ENCODE measurements around the gene FAM53A. TPM values are rescaled to one million over a fixed set of nuclear protein-coding genes. Genes with fewer than 3 reads are reported as not detected.
A peak's percentile ranks its signal among the peaks of the same experiment; 100 is the strongest.

Gene FAM53A
- total RNA-seq, 2 experiments from 2014 or later: 2.0 to 2.5 TPM

DNA sequence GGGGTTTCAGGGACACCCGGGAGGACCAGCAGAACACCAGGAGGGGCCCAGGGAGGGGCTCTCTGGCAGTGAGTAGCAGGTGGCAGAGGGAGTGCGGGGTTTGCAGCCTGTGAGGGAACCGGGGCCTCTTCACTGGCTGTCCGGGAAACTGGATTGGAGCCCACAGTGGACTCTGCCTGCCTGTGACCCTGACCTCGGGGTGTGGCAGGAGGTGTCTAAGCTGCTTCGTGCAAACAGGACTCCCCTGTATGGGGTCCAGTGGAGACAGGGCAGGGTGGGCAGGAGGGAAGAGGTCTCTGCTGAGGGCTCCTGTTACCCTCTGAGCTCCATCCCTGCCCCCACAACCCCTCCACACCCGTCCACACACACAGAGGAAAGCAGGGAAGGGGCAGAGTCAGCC lies 50.1 kb downstream of the FAM53A start:
- ChIA-PET POLR2A (no interaction called here), CTCF (interaction anchor here (0.6 kb wide), 1 partner anchor 213 kb away, joined by 3 read pairs; no protein-coding TSS in a partner anchor)
- H3K27ac Mint-ChIP-seq: no peak overlapping the region
- ATAC-seq (no peak), DNase-seq (no peak)
- H3K4me3 Mint-ChIP-seq: no peak overlapping the region
- no peaks in the 10 kb centered on the region for H3K4me1 Mint-ChIP-seq
- no peaks in the 10 kb centered on the region for H3K9me3 Mint-ChIP-seq (ENCODE audit: low read depth)
- H3K27me3 Mint-ChIP-seq: no peaks in the 10 kb centered on the region
- H3K36me3 Mint-ChIP-seq (ENCODE audit: low read depth): no peaks in the 10 kb centered on the region
- intact Hi-C loops (cut with DNase I, micrococcal nuclease): no loop called here

DNA sequence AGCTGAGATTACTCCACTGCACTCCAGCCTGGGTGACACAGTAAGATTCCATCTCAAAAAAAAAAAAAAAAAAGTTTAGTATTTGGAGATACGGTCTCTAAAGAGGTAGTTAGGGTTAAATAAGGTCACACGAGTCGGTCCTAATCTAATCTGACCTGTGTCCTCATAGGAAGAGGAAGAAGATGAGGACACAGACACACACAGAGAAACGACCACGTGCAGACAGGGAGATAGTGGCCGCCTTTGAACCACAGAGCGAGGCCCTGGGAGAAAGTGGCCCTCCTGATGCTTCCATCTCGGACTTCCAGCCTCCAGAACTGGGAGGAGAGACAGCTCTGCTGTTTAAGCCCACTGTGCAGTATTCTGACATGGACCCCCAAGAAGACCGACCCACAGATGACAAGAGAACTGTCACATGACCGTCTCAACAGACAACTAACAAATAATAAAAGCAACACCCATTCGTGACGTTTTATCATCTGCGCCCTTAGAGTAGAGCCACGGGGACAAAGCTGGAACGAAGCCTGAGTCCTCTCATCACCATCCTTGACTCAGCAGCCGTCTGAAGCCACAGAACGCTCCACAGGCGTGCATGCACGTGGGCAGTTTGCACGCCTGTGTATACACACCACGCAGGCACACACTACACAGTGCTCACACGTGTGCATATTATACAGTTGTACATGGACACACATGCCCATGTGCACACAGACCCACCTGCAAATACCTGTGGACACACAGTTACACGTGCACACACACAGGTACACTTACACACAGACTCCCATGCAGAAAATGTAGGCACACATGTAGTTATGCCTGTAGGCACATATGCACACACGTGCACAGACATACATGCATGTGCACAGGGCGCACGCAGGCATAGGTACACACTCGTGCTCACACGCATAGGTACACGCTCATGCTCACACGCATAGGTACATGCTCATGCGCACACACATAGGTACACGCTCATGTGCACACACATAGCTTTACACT lies 51.7 kb downstream of the FAM53A start:
- intact Hi-C loops (cut with DNase I, micrococcal nuclease): no loop called here
- Mint-ChIP-seq H3K4me3 (no peak overlapping the region), H3K4me1 (no peaks in the 10 kb centered on the region), H3K27ac (no peak overlapping the region), H3K36me3 (ENCODE audit: low read depth) (no peaks in the 10 kb centered on the region), H3K27me3 (no peaks in the 10 kb centered on the region), H3K9me3 (ENCODE audit: low read depth) (no peaks in the 10 kb centered on the region)
- no peak for DNase-seq
- CTCF ChIA-PET: interaction anchor here (0.5 to 1.0 kb wide), 3 partner anchors 31 to 277 kb away, joined by 3 to 4 read pairs (median 3); no protein-coding TSS in a partner anchor
- POLR2A ChIA-PET: no interaction called here
- no peak for ATAC-seq

DNA sequence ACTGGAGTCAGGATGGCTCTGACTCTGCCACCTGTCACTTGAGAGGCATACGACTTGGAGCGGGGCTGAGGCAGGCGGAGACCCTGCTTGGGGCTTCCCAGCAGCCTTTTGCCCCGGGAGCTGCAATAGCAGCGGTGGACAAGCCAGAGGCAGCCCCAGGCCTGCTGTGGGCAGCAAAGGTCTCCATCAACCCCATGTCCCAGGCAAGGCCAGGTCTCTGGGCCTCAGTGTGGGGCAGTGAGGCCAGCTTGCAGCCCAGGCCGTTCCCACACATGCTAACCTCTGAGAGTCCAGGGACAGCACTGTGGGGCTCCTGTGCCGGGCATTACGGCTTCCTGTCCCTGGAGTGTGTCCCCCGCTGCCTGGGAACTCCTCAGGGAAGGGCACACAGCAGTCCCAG lies 53.0 kb downstream of the FAM53A start:
- no peaks in the 10 kb centered on the region for H3K36me3 Mint-ChIP-seq (ENCODE audit: low read depth)
- H3K27ac Mint-ChIP-seq: no peak overlapping the region
- intact Hi-C loops (cut with DNase I, micrococcal nuclease): no loop called here
- no peaks in the 10 kb centered on the region for H3K9me3 Mint-ChIP-seq (ENCODE audit: low read depth)
- H3K4me1 Mint-ChIP-seq: no peaks in the 10 kb centered on the region
- POLR2A ChIA-PET: no interaction called here
- CTCF ChIA-PET: no interaction called here
- H3K4me3 Mint-ChIP-seq: no peak overlapping the region
- no peak for DNase-seq
- ATAC-seq: no peak
- no peaks in the 10 kb centered on the region for H3K27me3 Mint-ChIP-seq

DNA sequence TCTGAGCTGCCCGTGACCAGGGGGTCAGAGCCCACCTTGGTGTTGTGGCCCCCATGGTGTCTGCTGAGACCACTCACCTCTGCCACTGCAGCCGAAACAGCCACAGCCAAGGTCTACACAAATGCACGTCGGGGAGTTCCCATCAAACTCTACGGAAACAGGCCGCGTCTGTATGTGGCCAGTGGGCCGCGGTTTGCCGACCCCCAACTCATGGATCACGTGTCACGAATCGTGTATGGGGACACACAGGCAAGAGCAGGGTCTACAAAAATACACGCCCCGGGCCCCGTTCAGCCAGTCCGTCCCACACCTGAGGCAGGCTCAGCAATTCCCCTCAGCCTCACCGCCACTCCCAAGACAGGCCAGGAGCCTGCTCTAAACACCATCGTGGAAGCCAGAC lies 53.8 kb downstream of the FAM53A start:
- ATAC-seq (no peak), DNase-seq (no peak)
- intact Hi-C loops (cut with DNase I, micrococcal nuclease): no loop called here
- Mint-ChIP-seq H3K27me3 (no peaks in the 10 kb centered on the region), H3K4me3 (no peak overlapping the region), H3K9me3 (ENCODE audit: low read depth) (no peaks in the 10 kb centered on the region), H3K27ac (no peak overlapping the region), H3K4me1 (no peaks in the 10 kb centered on the region), H3K36me3 (ENCODE audit: low read depth) (no peaks in the 10 kb centered on the region)
- ChIA-PET POLR2A (no interaction called here), CTCF (interaction anchor here (0.5 to 1.6 kb wide), 8 partner anchors 14 to 274 kb away, joined by 3 to 10 read pairs (median 4); no protein-coding TSS in a partner anchor)

DNA sequence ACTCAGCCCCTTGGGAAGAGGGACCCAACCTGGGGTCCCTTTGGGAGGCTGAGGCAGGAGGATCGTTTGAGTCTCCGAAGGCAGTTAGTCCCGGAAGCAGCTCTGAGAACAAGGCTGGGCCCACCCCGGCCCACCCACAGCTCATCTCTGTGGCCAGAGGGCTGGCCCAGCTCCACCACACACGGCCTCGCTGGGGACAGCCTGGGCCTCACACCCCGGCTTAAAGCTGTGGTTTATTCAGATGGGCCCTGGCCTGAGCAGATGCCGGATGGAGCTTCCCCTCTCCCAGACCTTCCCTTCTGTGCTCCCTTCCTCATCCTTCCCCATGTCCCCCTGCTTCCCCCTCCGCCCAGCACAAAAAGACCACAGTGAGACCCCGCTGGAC lies 54.4 kb downstream of the FAM53A start:
- H3K36me3 Mint-ChIP-seq (ENCODE audit: low read depth): no peaks in the 10 kb centered on the region
- ChIA-PET POLR2A (no interaction called here), CTCF (interaction anchor here (0.5 to 1.6 kb wide), 10 partner anchors 13 to 499 kb away, joined by 3 to 10 read pairs (median 3); no protein-coding TSS in a partner anchor)
- H3K27me3 Mint-ChIP-seq: no peaks in the 10 kb centered on the region
- intact Hi-C loops (cut with DNase I, micrococcal nuclease): loop anchor here (1.0 to 5.0 kb wide), 3 partner anchors 272 to 499 kb away; no protein-coding TSS in a partner anchor
- no peak overlapping the region for H3K4me3 Mint-ChIP-seq
- H3K9me3 Mint-ChIP-seq (ENCODE audit: low read depth): no peaks in the 10 kb centered on the region
- no peak for DNase-seq
- no peak for ATAC-seq
- H3K4me1 Mint-ChIP-seq: no peaks in the 10 kb centered on the region
- no peak overlapping the region for H3K27ac Mint-ChIP-seq

DNA sequence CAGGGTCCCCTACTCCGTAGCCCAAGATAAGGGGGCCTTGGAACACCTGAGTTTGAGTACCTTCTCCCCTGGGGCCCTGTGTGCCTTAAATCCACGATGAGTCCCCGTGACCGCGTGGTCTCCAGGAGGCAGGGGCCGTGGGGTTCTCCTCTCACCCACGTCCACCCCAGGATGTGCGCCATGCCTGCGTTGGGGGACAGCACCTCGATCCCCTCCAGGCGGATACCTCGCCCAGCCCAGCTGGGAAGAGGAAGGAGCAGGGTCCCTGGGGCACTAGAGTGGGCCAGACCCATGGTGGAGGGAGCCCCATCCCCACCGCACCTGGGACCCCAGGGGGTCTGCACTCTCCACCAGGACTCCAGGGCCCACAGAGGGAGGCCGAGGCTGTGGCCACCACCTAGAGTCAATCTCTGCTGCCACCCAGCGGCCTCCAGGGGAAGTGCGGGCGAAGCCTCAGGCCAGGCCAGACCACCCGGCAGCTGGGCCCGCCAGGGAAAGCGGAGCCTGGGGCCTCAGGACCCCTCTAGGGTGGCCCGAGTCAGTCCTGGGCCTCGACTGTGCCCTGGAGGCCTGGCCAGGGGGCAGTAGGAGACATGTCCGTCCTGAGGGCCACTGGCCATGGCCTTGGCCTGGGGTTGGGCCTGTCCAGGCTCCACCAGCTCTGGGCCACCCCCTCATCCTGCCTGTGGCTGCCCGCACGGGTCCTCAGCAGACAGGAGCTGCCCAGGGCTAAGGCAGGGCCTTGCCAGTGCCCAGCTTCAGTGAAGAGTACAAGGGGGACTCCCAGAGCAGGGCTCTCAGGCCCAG lies 55.0 kb downstream of the FAM53A start:
- no peak overlapping the region for H3K4me3 Mint-ChIP-seq
- intact Hi-C loops (cut with DNase I, micrococcal nuclease): loop anchor here (1.0 to 5.0 kb wide), 3 partner anchors 272 to 498 kb away; no protein-coding TSS in a partner anchor
- DNase-seq (peak; percentile 82), ATAC-seq (peak; percentile 90)
- H3K27me3 Mint-ChIP-seq: no peaks in the 10 kb centered on the region
- ChIA-PET CTCF (interaction anchor here (0.8 to 1.6 kb wide), 8 partner anchors 12 to 498 kb away, joined by 3 to 10 read pairs (median 3); no protein-coding TSS in a partner anchor), POLR2A (no interaction called here)
- no peaks in the 10 kb centered on the region for H3K9me3 Mint-ChIP-seq (ENCODE audit: low read depth)
- H3K36me3 Mint-ChIP-seq (ENCODE audit: low read depth): no peaks in the 10 kb centered on the region
- H3K4me1 Mint-ChIP-seq: no peaks in the 10 kb centered on the region
- no peak overlapping the region for H3K27ac Mint-ChIP-seq

DNA sequence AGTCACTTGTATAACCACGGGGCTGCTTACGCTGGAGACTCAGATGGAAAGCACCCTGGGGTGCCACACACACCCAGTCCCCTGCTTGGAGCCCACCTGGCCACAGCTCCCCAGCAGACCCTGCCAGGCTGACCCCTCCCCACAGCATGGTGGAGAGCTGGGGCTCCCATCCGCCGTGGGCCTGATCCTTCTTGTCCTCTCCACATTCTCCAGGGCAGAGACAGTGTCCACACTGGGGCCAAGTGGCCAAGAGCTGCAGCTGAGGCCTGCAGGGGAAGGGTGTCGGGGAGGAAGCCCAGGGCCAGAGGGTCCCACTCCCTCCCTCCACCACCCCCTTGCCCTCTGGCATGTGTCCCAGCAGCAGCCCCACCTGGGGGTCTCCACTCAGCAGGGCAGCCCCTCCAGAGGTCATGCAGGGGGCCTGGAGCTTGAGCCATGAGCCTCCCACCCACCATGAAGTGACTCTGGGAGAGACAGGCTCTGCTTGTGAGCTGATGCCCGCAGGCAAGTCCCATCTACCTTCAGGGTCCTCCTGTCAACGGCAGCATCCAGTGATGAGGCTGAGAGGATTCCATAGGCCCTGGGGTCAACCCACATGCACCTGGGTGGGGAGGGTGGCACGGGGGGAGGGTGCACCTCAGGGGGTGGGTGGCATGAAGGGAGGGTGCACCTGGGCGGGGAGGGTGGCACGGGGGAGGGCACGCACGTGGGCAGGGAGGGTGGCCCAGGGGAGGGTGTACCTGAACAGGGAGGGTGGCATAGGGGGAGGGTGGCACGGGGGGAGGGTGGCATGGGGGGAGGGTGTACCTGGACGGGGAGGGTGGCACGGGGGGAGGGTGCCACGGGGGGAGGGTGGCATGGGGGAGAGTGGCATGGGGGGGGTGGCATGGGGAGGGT lies 56.4 kb downstream of the FAM53A start:
- H3K27me3 Mint-ChIP-seq: no peaks in the 10 kb centered on the region
- H3K27ac Mint-ChIP-seq: no peak overlapping the region
- H3K9me3 Mint-ChIP-seq (ENCODE audit: low read depth): no peaks in the 10 kb centered on the region
- ATAC-seq (no peak), DNase-seq (no peak)
- intact Hi-C loops (cut with DNase I, micrococcal nuclease): loop anchor here (2.0 to 5.0 kb wide), 2 partner anchors 270 to 497 kb away; no protein-coding TSS in a partner anchor
- CTCF ChIA-PET: interaction anchor here (0.6 kb wide), 1 partner anchor 66 kb away, joined by 3 read pairs; no protein-coding TSS in a partner anchor
- no peaks in the 10 kb centered on the region for H3K4me1 Mint-ChIP-seq
- no peak overlapping the region for H3K4me3 Mint-ChIP-seq
- no peaks in the 10 kb centered on the region for H3K36me3 Mint-ChIP-seq (ENCODE audit: low read depth)
- POLR2A ChIA-PET: no interaction called here

DNA sequence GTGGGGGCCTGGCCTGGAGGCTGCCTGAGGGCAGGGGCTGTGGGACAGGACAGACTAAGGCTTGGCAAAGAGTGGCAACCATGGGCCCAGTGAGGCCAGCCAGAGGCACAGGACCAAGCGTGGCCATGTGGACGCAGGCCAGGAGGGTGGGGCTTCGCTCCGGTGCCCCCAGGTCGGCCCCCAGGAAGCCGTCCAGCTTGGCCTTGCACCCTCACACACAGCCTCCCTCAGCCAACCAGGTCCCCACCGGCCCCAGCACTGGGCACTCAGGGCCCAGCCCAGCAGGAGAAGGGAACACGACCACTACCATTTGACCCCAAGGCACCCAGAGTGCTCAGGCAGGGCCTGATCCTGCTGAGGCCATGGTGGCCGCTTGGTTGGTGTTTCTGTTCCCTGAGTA lies 57.2 kb downstream of the FAM53A start:
- ChIA-PET CTCF (no interaction called here), POLR2A (interaction anchor here (0.7 kb wide), 1 partner anchor 31 kb away, joined by 4 read pairs; no protein-coding TSS in a partner anchor)
- H3K4me1 Mint-ChIP-seq: no peaks in the 10 kb centered on the region
- intact Hi-C loops (cut with DNase I, micrococcal nuclease): loop anchor here in 1 of 2 experiments (5.0 kb wide), 1 partner anchor 270 kb away; no protein-coding TSS in a partner anchor
- no peak for DNase-seq
- no peak overlapping the region for H3K27ac Mint-ChIP-seq
- no peaks in the 10 kb centered on the region for H3K36me3 Mint-ChIP-seq (ENCODE audit: low read depth)
- no peak overlapping the region for H3K4me3 Mint-ChIP-seq
- no peaks in the 10 kb centered on the region for H3K9me3 Mint-ChIP-seq (ENCODE audit: low read depth)
- H3K27me3 Mint-ChIP-seq: no peaks in the 10 kb centered on the region
- ATAC-seq: no peak

DNA sequence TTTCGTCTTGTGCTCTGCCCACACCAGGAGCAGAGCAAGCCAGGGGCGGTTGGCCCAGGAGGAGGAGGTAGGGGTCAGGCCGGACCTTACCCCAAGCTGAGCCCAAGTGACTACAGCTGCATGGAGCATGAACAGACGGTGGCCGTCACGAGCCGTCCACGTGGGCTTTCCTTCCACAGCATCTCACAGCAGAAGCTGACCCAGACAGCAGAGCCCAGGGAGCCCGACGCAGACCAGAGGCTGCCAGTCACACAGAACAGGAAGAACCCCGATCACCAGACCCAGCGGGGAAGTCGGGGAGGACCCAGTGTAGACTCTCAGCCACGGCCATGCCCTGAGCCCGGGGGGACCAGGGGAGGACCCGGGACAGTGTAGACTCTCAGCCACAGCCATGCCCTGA lies 58.0 kb downstream of the FAM53A start:
- H3K36me3 Mint-ChIP-seq (ENCODE audit: low read depth): no peaks in the 10 kb centered on the region
- intact Hi-C loops (cut with DNase I, micrococcal nuclease): loop anchor here in 1 of 2 experiments (5.0 kb wide), 1 partner anchor 269 kb away; no protein-coding TSS in a partner anchor
- ATAC-seq (no peak), DNase-seq (no peak)
- no peaks in the 10 kb centered on the region for H3K27me3 Mint-ChIP-seq
- ChIA-PET CTCF (no interaction called here), POLR2A (no interaction called here)
- H3K4me3 Mint-ChIP-seq: no peak overlapping the region
- H3K27ac Mint-ChIP-seq: no peak overlapping the region
- no peaks in the 10 kb centered on the region for H3K9me3 Mint-ChIP-seq (ENCODE audit: low read depth)
- H3K4me1 Mint-ChIP-seq: no peaks in the 10 kb centered on the region

DNA sequence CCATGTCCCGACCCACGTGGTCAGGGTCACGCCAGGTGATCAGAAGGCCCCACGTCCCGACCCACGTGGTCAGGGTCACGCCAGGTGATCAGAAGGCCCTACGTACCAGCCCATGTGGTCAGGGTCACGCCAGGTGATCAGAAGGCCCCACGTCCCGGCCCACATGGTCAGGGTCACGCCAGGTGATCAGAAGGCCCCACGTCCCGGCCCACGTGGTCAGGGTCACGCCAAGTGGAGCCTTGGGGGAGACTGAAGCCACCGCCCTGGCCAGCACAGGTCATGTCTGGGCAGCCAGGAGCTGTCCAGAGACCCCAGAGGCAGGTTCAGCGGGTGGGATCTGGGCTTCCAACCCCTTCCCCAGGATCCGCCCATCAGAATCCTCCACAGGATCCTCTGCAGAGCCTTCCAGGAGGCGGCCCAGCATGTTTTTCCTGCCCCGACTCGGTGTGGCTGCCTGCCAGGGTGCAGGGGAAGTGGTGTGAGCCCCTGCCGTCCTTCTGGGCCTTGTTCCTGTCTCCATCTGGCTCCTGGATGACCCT lies 58.4 kb downstream of the FAM53A start:
- ATAC-seq: no peak
- CTCF ChIA-PET: no interaction called here
- Mint-ChIP-seq H3K27me3 (no peaks in the 10 kb centered on the region), H3K9me3 (ENCODE audit: low read depth) (no peaks in the 10 kb centered on the region), H3K36me3 (ENCODE audit: low read depth) (no peaks in the 10 kb centered on the region), H3K27ac (no peak overlapping the region), H3K4me1 (no peaks in the 10 kb centered on the region), H3K4me3 (no peak overlapping the region)
- POLR2A ChIA-PET: no interaction called here
- intact Hi-C loops (cut with DNase I, micrococcal nuclease): loop anchor here in 1 of 2 experiments (5.0 kb wide), 1 partner anchor 268 kb away; no protein-coding TSS in a partner anchor
- DNase-seq: no peak
